ENCODE data around the gene CMTM4.

DNA sequence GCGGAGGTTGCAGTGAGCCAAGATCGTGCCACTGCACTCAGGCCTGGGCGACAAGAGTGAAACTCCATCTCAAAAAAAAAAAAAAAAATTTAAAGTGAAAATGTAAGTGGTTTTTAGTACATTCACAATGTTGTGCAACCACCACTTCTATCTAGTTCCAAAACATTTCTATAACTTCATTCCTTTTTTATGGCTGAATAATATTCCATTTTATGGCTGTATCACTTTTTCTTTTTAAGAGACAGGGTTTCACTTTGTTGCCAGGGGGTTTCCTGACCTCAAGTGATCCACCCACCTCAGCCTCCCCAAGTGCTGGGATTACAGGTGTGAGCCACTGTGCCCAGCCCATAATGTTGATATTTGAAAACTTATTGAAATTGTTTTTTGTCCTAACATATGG, 103.7 kb downstream of the CMTM4 start:
- TF ChIP-seq RAD21 (IDR thresholded peaks at IDR 0.05; ENCODE audit: low read depth) (no peak), ZBTB7A (IDR thresholded peaks at IDR 0.05; ENCODE audit: low read depth) (no peak), TAF1 (IDR thresholded peaks at IDR 0.05; ENCODE audit: low read depth) (no peak), FOXM1 (IDR thresholded peaks at IDR 0.05; ENCODE audit: borderline replicate concordance, low read depth) (no peak), CEBPB (IDR thresholded peaks at IDR 0.05) (no peak), NFIC (IDR thresholded peaks at IDR 0.05) (no peak), EP300 (IDR thresholded peaks at IDR 0.05; ENCODE audit: borderline replicate concordance) (no peak), TEAD4 (IDR thresholded peaks at IDR 0.05) (no peak), YY1 (IDR thresholded peaks at IDR 0.05; ENCODE audit: low read depth) (no peak), TCF12 (IDR thresholded peaks at IDR 0.05; ENCODE audit: low read depth) (no peak), EGR1 (IDR thresholded peaks at IDR 0.05) (no peak)
- TF ChIP-seq, protein P1, sequence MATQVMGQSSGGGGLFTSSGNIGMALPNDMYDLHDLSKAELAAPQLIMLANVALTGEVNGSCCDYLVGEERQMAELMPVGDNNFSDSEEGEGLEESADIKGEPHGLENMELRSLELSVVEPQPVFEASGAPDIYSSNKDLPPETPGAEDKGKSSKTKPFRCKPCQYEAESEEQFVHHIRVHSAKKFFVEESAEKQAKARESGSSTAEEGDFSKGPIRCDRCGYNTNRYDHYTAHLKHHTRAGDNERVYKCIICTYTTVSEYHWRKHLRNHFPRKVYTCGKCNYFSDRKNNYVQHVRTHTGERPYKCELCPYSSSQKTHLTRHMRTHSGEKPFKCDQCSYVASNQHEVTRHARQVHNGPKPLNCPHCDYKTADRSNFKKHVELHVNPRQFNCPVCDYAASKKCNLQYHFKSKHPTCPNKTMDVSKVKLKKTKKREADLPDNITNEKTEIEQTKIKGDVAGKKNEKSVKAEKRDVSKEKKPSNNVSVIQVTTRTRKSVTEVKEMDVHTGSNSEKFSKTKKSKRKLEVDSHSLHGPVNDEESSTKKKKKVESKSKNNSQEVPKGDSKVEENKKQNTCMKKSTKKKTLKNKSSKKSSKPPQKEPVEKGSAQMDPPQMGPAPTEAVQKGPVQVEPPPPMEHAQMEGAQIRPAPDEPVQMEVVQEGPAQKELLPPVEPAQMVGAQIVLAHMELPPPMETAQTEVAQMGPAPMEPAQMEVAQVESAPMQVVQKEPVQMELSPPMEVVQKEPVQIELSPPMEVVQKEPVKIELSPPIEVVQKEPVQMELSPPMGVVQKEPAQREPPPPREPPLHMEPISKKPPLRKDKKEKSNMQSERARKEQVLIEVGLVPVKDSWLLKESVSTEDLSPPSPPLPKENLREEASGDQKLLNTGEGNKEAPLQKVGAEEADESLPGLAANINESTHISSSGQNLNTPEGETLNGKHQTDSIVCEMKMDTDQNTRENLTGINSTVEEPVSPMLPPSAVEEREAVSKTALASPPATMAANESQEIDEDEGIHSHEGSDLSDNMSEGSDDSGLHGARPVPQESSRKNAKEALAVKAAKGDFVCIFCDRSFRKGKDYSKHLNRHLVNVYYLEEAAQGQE (IDR thresholded peaks at IDR 0.05; ENCODE audit: low read depth) = no peak
- TF ChIP-seq, protein P2, sequence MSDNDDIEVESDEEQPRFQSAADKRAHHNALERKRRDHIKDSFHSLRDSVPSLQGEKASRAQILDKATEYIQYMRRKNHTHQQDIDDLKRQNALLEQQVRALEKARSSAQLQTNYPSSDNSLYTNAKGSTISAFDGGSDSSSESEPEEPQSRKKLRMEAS (IDR thresholded peaks at IDR 0.05) = no peak
- TF ChIP-seq, protein P3, sequence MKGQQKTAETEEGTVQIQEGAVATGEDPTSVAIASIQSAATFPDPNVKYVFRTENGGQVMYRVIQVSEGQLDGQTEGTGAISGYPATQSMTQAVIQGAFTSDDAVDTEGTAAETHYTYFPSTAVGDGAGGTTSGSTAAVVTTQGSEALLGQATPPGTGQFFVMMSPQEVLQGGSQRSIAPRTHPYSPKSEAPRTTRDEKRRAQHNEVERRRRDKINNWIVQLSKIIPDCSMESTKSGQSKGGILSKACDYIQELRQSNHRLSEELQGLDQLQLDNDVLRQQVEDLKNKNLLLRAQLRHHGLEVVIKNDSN (IDR thresholded peaks at IDR 0.05) = no peak

Data from Ishikawa (cell line).